GM12872 (cell line): Measurements from ENCODE around the gene NUDT1.

Source experiments
- TF ChIP-seq, protein P1 (sequence below): IDR thresholded peaks from 3 replicates; pipeline ENCODE4 v1.5.1; 2011; ENCODE audit warnings: low read depth, mild to moderate bottlenecking, low read length, moderate library complexity; ENCODE audit not compliant: insufficient read depth

The NUDT1 gene

DNA sequence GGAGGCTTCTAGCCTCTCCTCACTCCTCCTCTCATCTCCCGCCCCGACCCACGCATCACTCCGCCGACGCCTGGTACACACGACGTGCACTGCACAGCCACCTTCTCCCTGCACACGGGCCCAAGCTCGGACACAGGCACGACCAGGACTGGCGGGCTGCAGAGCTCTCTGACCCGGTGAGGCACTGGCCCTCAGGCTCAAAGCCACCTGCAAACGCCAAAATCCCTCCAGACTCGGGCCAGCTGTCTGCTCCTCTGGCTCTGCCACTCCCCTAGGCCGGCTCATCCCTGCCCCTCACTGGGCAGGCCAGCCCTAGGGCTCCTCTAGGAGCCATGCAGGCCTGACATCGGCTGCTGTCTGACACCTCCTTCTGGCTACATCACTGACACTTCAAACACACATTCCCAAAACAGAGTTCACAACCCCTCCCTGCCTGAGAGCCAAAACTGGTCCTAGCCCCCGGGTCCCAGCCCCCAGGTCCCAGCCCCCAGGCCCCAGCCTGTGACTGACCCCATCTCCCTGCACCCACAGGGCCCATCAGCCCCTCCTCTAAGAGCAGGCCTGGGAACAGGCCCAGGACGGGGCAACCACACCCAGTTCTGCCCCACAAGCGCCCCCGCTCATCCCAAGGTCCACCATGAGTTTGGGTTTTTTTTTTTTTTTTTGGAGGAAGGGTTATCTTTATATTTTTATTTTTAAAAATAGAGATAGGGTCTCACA, 44.4 kb upstream of the NUDT1 start:
- TF ChIP-seq, protein P1, sequence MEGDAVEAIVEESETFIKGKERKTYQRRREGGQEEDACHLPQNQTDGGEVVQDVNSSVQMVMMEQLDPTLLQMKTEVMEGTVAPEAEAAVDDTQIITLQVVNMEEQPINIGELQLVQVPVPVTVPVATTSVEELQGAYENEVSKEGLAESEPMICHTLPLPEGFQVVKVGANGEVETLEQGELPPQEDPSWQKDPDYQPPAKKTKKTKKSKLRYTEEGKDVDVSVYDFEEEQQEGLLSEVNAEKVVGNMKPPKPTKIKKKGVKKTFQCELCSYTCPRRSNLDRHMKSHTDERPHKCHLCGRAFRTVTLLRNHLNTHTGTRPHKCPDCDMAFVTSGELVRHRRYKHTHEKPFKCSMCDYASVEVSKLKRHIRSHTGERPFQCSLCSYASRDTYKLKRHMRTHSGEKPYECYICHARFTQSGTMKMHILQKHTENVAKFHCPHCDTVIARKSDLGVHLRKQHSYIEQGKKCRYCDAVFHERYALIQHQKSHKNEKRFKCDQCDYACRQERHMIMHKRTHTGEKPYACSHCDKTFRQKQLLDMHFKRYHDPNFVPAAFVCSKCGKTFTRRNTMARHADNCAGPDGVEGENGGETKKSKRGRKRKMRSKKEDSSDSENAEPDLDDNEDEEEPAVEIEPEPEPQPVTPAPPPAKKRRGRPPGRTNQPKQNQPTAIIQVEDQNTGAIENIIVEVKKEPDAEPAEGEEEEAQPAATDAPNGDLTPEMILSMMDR = no peak

GRCh38 chr7:2198206-2198605, 43.8 kb upstream of the NUDT1 start:
- TF ChIP-seq, protein P1 = no peak

DNA sequence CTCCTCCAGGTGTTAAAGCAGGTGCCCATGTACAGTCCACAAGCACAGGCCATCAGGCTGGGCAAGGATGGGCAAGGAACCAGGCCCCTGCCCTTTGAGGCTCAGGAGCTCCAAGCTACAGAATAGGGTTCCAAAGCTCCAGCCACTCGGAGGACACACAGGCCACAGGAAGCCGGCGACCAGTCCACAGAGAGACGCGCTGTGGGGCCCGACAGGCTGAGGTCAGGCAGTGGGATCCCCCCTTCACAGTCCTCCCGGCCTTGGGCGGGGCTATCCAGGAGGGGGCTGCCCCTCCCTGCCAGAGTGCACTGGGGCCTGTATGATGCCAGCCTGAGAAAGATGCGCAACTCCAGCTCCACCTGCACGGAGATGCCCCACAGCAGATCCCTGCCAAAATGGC, 43.3 kb upstream of the NUDT1 start:
- TF ChIP-seq, protein P1 = no peak

DNA sequence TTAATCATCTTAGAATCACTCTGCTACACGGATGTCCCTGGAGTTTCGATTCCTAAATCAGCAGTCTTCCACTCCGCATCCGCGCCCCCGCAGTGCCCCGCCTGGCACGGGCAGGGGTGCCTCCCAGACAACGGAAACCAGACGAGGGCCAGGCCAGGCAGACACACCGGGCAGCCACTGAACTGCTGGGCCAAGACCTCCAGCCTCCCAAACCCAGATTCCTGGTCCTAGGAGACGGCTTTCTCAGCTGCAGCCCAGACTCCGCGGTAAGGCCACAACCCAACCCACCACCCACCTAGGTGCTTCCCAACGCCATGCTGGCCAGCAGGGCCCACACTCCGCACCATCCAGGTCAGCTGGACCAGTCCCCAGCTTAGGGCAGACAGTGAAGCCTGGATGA, 42.5 kb upstream of the NUDT1 start:
- TF ChIP-seq, protein P1 = no peak

DNA sequence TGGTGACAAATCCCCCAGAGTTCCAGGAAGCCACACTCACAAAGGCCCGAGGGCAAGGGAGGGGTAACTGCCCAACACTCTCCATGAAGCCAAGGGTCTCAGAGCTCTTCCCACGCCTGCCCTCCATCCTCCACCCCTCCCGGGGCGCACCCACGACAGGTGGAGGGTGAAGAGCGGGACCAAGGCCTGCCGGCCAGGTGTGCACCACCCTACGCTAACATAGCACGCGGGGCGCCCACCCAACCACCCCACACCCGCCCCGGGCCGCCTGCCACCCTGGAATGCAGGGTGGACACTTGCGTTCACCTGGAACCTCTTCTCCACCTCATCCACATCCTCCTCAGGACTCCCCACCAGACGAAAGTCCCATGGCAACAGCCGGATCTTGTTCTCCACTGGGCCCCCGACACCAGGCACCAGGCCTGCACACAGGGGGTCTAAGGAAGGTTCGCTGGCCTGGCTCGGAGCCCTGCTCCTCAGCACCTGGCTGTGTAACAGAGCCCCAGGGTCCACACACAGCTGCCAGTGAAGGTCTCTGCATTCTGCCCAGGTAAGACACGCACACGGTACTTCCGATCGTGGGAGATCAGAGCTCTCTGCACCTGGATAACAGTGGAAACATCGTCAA, 42.0 kb upstream of the NUDT1 start:
- TF ChIP-seq, protein P1 = no peak

GRCh38 chr7:2200584-2200980, 41.4 kb upstream of the NUDT1 start:
- TF ChIP-seq, protein P1 = no peak

GRCh38 chr7:2201128-2201527, 40.9 kb upstream of the NUDT1 start:
- TF ChIP-seq, protein P1 = no peak
